ENCODE measurements around the gene SPSB2. TPM values are rescaled to one million over a fixed set of nuclear protein-coding genes. Genes with fewer than 3 reads are reported as not detected.
A peak's percentile ranks its signal among the peaks of the same experiment; 100 is the strongest.
"Not testable (repeated sequence)": the region's sequence is repeated elsewhere in the genome, so short reads cannot be mapped to it uniquely, and the experiment has no call there.

SPSB2 gene
- total RNA-seq, 1 donor from 2014 or later = 12.3 TPM

- intact Hi-C loops (cut with DNase I) = no loop called here
- no peak for ATAC-seq
- DNase-seq (ENCODE audit: low spot score) = no peak
These were observed 10.1 kb upstream of the SPSB2 start for GRCh38 chr12:6883252-6883651.

GRCh38 chr12:6879824-6880223 is 6.7 kb upstream of the SPSB2 start:
- intact Hi-C loops (cut with DNase I); ATAC-seq; DNase-seq (ENCODE audit: low spot score): not testable (repeated sequence)

GRCh38 chr12:6874015-6874368 is 889 bp upstream of the SPSB2 start:
- intact Hi-C loops (cut with DNase I); DNase-seq (ENCODE audit: low spot score); ATAC-seq: not testable (repeated sequence)

- peak; percentile 93 for DNase-seq (ENCODE audit: low spot score)
- ATAC-seq = peak; percentile 81
- intact Hi-C loops (cut with DNase I) = no loop called here
These were observed 742 bp downstream of the SPSB2 start for GRCh38 chr12:6872073-6873048.

GRCh38 chr12:6871052-6871957 is 1.8 kb downstream of the SPSB2 start:
- intact Hi-C loops (cut with DNase I) = no loop called here
- ATAC-seq = no peak

GRCh38 chr12:6870304-6870703 is 2.8 kb downstream of the SPSB2 start:
- ATAC-seq; intact Hi-C loops (cut with DNase I); DNase-seq (ENCODE audit: low spot score): not testable (repeated sequence)

More at GRCh38 chr12:6871052-6871957, 1.8 kb downstream of the SPSB2 start:
- DNase-seq (ENCODE audit: low spot score) = no peak

GRCh38 chr12:6869049-6870021 is 3.8 kb downstream of the SPSB2 start:
- DNase-seq (ENCODE audit: low spot score) (peak; percentile 90), ATAC-seq (no peak)
- intact Hi-C loops (cut with DNase I) = no loop called here

GRCh38 chr12:6868211-6869048 is 4.7 kb downstream of the SPSB2 start:
- intact Hi-C loops (cut with DNase I) = no loop called here
- ATAC-seq (no peak), DNase-seq (ENCODE audit: low spot score) (no peak)

GRCh38 chr12:6867413-6868210 is 5.5 kb downstream of the SPSB2 start, which contains the start of gene TPI1:
TPI1 (plus strand) TSS chr12:6867531; CDS start chr12:6867567, 36 bp downstream.
- ATAC-seq (peak; percentile 86), DNase-seq (ENCODE audit: low spot score) (peak; percentile 82)
- intact Hi-C loops (cut with DNase I) = no loop called here

- peak; percentile 93 for DNase-seq (ENCODE audit: low spot score)
- intact Hi-C loops (cut with DNase I) = no loop called here
- ATAC-seq = peak; percentile 29
These were observed 6.1 kb downstream of the SPSB2 start for GRCh38 chr12:6866920-6867412.

GRCh38 chr12:6866163-6866919 is 6.8 kb downstream of the SPSB2 start:
- intact Hi-C loops (cut with DNase I) = no loop called here
- ATAC-seq = no peak
- DNase-seq (ENCODE audit: low spot score) = no peak

GRCh38 chr12:6865307-6865706 is 7.8 kb downstream of the SPSB2 start:
- ATAC-seq; DNase-seq (ENCODE audit: low spot score); intact Hi-C loops (cut with DNase I): not testable (repeated sequence)

- ATAC-seq (no peak), DNase-seq (ENCODE audit: low spot score) (no peak)
- intact Hi-C loops (cut with DNase I) = no loop called here
These were observed 9.3 kb downstream of the SPSB2 start for GRCh38 chr12:6863586-6864321.

- no peak for DNase-seq (ENCODE audit: low spot score)
- intact Hi-C loops (cut with DNase I) = no loop called here
- ATAC-seq = no peak
These were observed 10.1 kb downstream of the SPSB2 start for GRCh38 chr12:6863033-6863432.

GRCh38 chr12:6861391-6861790 is 11.7 kb downstream of the SPSB2 start:
- no peak for ATAC-seq
- intact Hi-C loops (cut with DNase I) = no loop called here
- no peak for DNase-seq (ENCODE audit: low spot score)
